ENCODE results near the gene NAGPA. TPM values are rescaled to one million over a fixed set of nuclear protein-coding genes. Genes with fewer than 3 reads are reported as not detected.

Gene NAGPA
- polyA plus RNA-seq, 1 donor from 2014 or later: 36.6 TPM

DNA sequence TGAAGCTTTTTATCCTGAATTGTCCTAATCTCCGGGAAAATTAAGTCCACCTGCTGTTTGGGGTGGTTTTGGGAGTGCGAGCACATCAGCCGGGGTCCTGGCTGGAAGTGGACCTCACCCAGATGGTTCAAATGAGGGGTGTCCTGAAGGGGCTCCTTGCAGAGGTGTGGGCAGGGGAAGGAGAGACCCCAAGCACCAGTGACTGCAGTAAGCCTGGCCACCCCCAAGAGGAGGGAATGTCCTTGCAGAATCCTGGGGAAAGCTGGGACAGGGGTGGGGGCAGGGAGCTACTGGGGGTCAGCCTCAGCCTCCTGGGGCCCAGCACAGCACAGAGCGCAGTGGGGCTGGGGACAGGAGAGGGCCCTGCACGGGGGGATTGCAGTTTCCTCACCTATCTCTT is 29.4 kb downstream of the NAGPA start:
- TF ChIP-seq RAD21 (conservative IDR thresholded peaks at IDR 0.05): no peak
- no peak for TF ChIP-seq EP300 (conservative IDR thresholded peaks at IDR 0.05; ENCODE audit: poor library complexity, severe bottlenecking)
- no peak for TF ChIP-seq MXI1 (conservative IDR thresholded peaks at IDR 0.05; ENCODE audit: poor library complexity, severe bottlenecking)
- TF ChIP-seq POLR2AphosphoS5 (IDR thresholded peaks at IDR 0.05): no peak
- no peak for TF ChIP-seq EZH2 (IDR thresholded peaks at IDR 0.05; ENCODE audit: borderline replicate concordance, insufficient read depth, low read length, poor library complexity, severe bottlenecking)
- TF ChIP-seq, protein P1, sequence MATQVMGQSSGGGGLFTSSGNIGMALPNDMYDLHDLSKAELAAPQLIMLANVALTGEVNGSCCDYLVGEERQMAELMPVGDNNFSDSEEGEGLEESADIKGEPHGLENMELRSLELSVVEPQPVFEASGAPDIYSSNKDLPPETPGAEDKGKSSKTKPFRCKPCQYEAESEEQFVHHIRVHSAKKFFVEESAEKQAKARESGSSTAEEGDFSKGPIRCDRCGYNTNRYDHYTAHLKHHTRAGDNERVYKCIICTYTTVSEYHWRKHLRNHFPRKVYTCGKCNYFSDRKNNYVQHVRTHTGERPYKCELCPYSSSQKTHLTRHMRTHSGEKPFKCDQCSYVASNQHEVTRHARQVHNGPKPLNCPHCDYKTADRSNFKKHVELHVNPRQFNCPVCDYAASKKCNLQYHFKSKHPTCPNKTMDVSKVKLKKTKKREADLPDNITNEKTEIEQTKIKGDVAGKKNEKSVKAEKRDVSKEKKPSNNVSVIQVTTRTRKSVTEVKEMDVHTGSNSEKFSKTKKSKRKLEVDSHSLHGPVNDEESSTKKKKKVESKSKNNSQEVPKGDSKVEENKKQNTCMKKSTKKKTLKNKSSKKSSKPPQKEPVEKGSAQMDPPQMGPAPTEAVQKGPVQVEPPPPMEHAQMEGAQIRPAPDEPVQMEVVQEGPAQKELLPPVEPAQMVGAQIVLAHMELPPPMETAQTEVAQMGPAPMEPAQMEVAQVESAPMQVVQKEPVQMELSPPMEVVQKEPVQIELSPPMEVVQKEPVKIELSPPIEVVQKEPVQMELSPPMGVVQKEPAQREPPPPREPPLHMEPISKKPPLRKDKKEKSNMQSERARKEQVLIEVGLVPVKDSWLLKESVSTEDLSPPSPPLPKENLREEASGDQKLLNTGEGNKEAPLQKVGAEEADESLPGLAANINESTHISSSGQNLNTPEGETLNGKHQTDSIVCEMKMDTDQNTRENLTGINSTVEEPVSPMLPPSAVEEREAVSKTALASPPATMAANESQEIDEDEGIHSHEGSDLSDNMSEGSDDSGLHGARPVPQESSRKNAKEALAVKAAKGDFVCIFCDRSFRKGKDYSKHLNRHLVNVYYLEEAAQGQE (IDR thresholded peaks at IDR 0.05; ENCODE audit: borderline replicate concordance): no peak
- TF ChIP-seq TAF1 (IDR thresholded peaks at IDR 0.05; ENCODE audit: low read depth): no peak
- no peak for TF ChIP-seq SMC3 (conservative IDR thresholded peaks at IDR 0.05; ENCODE audit: poor library complexity)
- TF ChIP-seq, protein P2, sequence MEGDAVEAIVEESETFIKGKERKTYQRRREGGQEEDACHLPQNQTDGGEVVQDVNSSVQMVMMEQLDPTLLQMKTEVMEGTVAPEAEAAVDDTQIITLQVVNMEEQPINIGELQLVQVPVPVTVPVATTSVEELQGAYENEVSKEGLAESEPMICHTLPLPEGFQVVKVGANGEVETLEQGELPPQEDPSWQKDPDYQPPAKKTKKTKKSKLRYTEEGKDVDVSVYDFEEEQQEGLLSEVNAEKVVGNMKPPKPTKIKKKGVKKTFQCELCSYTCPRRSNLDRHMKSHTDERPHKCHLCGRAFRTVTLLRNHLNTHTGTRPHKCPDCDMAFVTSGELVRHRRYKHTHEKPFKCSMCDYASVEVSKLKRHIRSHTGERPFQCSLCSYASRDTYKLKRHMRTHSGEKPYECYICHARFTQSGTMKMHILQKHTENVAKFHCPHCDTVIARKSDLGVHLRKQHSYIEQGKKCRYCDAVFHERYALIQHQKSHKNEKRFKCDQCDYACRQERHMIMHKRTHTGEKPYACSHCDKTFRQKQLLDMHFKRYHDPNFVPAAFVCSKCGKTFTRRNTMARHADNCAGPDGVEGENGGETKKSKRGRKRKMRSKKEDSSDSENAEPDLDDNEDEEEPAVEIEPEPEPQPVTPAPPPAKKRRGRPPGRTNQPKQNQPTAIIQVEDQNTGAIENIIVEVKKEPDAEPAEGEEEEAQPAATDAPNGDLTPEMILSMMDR (IDR thresholded peaks at IDR 0.05; ENCODE audit: poor library complexity, severe bottlenecking): no peak
- H3K9ac ChIP-seq (ENCODE audit: low read length): no peak overlapping the region
- no peak overlapping the region for H3K4me2 ChIP-seq (ENCODE audit: low read length)
- H2AFZ ChIP-seq (ENCODE audit: low read depth, low read length): no peak overlapping the region
- H3F3A ChIP-seq (ENCODE audit: insufficient read depth, low read length, poor library complexity, severe bottlenecking): no peaks in the 10 kb centered on the region
- no peaks in the 10 kb centered on the region for H3K27me3 ChIP-seq (ENCODE audit: insufficient read depth, low read depth, low read length)
- H3K27ac ChIP-seq (ENCODE audit: low read length): no peak overlapping the region
- H3K36me3 ChIP-seq (ENCODE audit: insufficient read depth, low read length): no peaks in the 10 kb centered on the region
- H3K9me3 ChIP-seq (ENCODE audit: low read length): no peaks in the 10 kb centered on the region
- H4K20me1 ChIP-seq (ENCODE audit: insufficient read depth): no peaks in the 10 kb centered on the region
- no peaks in the 10 kb centered on the region for H3K9me2 ChIP-seq (ENCODE audit: insufficient read depth, low read length)
- H3K79me2 ChIP-seq (replicated peaks; ENCODE audit: insufficient read depth, low read length): no peaks in the 10 kb centered on the region
- H3K4me3 ChIP-seq (ENCODE audit: low read length): no peak overlapping the region

DNA sequence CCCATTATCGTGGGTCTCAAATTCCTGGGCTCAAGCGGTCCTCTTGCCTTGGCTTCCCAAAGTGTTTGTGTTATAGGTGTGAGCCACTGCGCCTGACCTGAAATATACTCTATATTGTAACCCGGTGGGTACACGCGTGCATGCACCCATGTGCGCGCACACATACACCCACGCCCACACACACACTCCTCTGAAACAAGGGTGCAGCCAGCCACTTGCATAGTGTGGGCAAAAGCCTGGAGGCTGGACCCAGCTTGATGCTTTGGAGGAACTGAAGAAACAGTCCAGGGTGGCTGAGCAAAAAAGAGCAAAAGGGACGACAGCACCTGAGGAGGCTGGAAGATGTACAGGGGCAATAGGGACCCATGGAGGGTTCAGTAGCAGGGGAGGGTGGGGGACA is 29.9 kb downstream of the NAGPA start:
- no peaks in the 10 kb centered on the region for H3F3A ChIP-seq (ENCODE audit: insufficient read depth, low read length, poor library complexity, severe bottlenecking)
- H3K36me3 ChIP-seq (ENCODE audit: insufficient read depth, low read length): no peaks in the 10 kb centered on the region
- no peaks in the 10 kb centered on the region for H4K20me1 ChIP-seq (ENCODE audit: insufficient read depth)
- H3K4me2 ChIP-seq (ENCODE audit: low read length): no peak overlapping the region
- no peak overlapping the region for H3K27ac ChIP-seq (ENCODE audit: low read length)
- TF ChIP-seq EZH2 (IDR thresholded peaks at IDR 0.05; ENCODE audit: borderline replicate concordance, insufficient read depth, low read length, poor library complexity, severe bottlenecking) (no peak), RAD21 (conservative IDR thresholded peaks at IDR 0.05) (no peak), TAF1 (IDR thresholded peaks at IDR 0.05; ENCODE audit: low read depth) (no peak), SMC3 (conservative IDR thresholded peaks at IDR 0.05; ENCODE audit: poor library complexity) (no peak), MXI1 (conservative IDR thresholded peaks at IDR 0.05; ENCODE audit: poor library complexity, severe bottlenecking) (no peak), EP300 (conservative IDR thresholded peaks at IDR 0.05; ENCODE audit: poor library complexity, severe bottlenecking) (no peak), POLR2AphosphoS5 (IDR thresholded peaks at IDR 0.05) (no peak)
- TF ChIP-seq, protein P1 (IDR thresholded peaks at IDR 0.05; ENCODE audit: borderline replicate concordance): no peak
- TF ChIP-seq, protein P2 (IDR thresholded peaks at IDR 0.05; ENCODE audit: poor library complexity, severe bottlenecking): no peak
- no peak overlapping the region for H2AFZ ChIP-seq (ENCODE audit: low read depth, low read length)
- H3K9ac ChIP-seq (ENCODE audit: low read length): no peak overlapping the region
- H3K79me2 ChIP-seq (replicated peaks; ENCODE audit: insufficient read depth, low read length): no peaks in the 10 kb centered on the region
- no peak overlapping the region for H3K4me3 ChIP-seq (ENCODE audit: low read length)
- no peaks in the 10 kb centered on the region for H3K27me3 ChIP-seq (ENCODE audit: insufficient read depth, low read depth, low read length)
- H3K9me2 ChIP-seq (ENCODE audit: insufficient read depth, low read length): no peaks in the 10 kb centered on the region
- no peaks in the 10 kb centered on the region for H3K9me3 ChIP-seq (ENCODE audit: low read length)
